DMS153 (cell line): ENCODE measurements around the gene HMGN1.
A peak's percentile ranks its signal among the peaks of the same experiment; 100 is the strongest.

ENCODE experiments used
- DNase-seq: peaks from one replicate; lab custom pipeline; 2025; lab: John Stamatoyannopoulos, UW

HMGN1 gene

DNA sequence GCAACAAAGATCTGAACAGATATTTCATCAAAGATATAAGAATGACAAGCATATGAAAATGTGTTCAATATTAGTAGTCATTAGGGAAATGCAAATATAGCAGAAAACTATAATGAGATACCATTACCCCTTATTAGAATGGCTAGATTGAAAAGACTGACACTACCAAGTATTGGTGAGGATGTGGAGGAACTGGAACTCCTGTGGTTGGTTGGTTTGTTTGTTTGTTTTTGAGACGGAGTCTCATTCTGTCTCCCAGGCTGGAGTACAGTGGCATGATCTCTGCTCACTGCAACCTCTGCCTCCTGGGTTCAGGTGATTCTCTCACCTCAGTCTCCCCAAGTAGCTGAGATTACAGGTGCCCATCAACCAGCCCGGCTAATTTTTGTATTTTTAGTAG lies 18.9 kb upstream of the HMGN1 start:
- no peak for DNase-seq

GRCh38 chr21:39366563-39366962 lies 17.7 kb upstream of the HMGN1 start:
- no peak for DNase-seq

GRCh38 chr21:39364949-39365348 lies 16.1 kb upstream of the HMGN1 start:
- no peak for DNase-seq

DNA sequence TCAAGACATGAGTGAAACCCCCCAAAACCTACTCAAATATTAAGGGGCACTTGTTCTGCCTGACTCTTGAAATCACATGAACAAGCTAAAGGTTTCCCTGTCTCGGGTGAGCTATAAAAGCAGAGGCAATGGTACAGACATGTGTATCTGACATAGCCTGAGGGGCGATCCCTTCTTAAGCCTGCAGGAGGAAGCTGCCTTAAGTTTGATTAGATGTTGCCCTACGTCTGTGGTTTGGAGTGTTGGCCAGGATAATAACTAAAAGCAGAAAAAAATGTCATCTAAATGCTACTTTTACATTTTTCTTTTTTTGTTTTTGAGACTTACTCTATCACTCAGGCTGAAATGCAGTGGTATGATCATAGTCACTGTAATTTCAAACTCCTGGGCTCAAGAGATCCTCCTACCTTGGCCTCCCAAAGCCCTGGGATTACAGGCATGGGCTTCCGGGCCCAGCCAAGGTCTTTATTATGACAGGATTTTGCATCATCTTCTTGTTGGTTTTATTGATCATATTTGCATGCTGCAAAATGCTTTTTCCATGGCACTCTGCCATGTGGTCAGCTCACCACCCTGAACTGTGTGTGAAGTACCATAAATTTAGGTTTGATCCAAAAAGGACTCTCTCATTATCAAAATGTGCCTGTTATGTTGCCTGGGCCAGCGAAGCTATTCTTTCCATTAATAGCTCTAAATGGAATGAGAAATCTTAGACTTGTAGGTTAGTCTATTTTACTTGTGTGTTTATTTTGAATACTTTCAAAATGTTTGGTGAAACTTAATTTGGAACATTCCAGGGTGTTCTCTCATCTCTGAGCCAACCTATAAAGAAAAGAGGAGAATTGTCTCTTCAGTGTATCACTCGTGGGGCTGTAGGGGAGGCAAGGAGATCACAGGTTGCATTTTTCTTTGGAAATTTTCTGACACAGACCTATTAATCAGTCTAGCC lies 15.0 kb upstream of the HMGN1 start:
- DNase-seq: no peak

DNA sequence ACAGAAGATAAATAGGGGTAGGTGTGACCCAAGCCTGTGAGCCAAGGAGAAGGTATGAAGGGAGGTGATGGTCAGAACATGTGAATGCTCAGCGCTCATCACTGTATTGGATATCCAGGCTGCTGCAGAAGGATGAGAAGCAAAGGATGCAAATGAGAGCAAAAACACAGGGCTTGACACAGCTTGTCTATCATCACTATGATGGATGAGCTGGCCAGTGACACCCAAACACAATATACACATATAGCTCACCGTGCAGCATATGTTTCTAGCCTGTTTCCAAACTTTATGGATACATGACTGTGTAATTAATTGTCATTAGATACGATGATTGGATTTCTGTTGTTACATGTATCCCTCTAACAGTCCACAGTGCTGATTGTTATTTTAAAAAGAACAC lies 13.8 kb upstream of the HMGN1 start:
- no peak for DNase-seq

GRCh38 chr21:39359382-39359781 lies 10.5 kb upstream of the HMGN1 start:
- no peak for DNase-seq

- no peak for DNase-seq
These were observed 4.4 kb upstream of the HMGN1 start for GRCh38 chr21:39353295-39353694.

- DNase-seq: no peak
These were observed 1.5 kb upstream of the HMGN1 start for GRCh38 chr21:39350094-39351005.

DNA sequence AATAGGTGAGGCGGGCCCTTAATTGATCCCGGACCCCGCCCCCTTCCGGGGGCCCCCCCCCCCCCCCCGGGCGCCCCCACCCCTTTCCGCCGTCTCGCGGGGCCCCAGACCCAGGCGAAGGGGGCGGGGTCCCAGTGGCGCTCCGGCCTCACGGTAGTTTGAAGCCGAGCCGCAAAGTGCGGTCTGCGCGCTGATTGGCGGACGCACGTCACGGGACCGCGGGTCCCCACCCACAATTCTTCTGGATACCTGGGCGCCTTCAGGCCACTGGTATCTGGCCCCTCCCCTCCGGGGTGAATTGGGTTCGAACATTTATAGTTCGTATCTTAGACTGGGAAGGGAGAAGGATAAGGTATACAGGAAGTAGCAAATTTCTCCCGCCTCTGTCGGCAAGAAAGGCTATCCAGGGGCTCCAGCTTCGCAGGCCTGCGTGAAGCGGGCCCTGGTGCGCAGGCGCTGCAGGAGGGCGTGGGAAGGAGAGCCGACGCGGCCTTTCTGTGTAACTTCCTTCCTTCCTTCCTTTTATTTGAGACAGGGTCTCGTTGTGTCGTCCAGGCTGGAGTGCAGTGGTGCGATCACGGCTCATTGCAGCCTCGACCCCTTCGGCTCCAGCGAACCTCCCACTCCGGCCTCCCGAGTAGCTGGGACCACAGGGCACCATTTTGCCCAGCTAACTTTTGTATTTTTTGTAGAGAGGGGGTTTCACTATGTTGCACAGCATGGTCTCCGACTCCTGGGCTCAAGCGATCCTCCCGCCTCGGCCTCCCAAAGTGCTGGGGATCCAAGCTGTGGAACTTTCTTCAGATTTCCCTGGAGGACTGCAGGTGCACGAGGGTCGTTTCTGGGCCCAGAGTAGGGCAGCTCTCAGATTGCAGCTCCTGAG lies 564 bp upstream of the HMGN1 start:
- DNase-seq: peak; percentile 93

- DNase-seq: no peak
These were observed 891 bp downstream of the HMGN1 start for GRCh38 chr21:39348040-39348354.

- no peak for DNase-seq
These were observed 1.4 kb downstream of the HMGN1 start for GRCh38 chr21:39347537-39347936.

GRCh38 chr21:39346671-39347331 lies 2.1 kb downstream of the HMGN1 start:
- DNase-seq: no peak

DNA sequence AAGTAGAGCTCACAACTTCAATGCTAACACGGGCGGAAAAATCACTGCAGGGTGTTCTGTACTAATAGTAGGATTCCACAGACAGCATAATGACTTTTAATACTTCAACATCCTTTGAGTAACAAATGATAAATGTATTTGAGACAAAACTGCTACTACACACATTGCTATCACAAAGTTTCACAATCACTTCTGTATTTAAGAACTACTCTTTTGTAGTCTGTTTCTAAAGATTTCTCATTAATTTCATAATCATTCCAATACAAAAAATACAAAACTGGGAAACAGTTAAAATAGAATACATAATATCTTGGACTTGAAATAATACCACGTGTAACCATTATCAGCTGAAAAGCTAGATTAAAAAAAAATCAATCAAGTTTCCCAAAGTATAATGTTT lies 2.7 kb downstream of the HMGN1 start:
- no peak for DNase-seq

- no peak for DNase-seq
These were observed 3.4 kb downstream of the HMGN1 start for GRCh38 chr21:39345440-39345839.

DNA sequence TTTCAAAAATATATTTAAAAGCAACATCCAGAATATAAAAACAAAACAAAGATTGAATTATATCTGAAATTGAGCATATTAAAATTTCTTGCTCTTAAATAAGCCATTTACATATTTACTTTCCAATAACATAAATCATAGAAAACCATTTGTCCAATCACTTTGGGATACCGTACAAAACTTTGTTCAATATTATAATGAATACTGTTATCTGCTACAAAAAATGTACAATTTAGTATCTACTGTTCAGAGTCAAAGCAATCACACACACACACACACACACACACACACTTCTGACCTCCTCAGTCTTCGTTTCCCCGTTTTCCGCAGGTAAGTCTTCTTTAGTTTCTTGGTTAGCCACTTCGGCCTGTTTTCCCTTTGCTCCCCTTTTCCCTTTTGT lies 4.0 kb downstream of the HMGN1 start:
- no peak for DNase-seq

GRCh38 chr21:39341249-39341923 lies 7.5 kb downstream of the HMGN1 start:
- DNase-seq: no peak

GRCh38 chr21:39340687-39341086 lies 8.2 kb downstream of the HMGN1 start:
- no peak for DNase-seq

GRCh38 chr21:39339231-39339630 lies 9.7 kb downstream of the HMGN1 start:
- no peak for DNase-seq

DNA sequence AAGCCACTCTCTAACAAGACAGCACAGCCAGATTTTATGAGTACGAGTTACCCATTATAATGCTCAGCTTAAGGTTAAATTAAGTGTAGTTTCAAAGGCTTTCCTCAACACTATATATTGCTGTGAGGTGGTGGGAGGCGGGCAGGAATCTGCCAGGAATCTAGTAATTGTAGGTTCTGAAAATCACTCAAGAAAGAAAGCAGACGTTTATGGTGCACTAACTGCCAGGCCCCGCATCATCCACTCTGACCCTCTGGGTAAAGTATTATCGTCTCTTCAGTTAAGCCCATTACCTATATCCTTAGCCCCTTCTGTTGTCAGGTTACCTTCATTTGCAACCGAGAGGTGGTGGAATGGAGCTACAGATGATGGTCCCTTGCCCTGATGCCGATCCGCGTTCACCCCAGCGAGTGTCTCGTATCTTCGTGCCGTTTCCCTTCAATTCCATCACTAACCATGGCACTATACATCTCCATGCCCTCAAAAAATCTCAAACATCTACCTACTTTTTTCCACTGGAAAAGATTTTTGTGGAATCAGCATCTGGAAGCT lies 12.4 kb downstream of the HMGN1 start:
- DNase-seq: no peak

GRCh38 chr21:39334611-39335010 lies 14.3 kb downstream of the HMGN1 start:
- DNase-seq: no peak

DNA sequence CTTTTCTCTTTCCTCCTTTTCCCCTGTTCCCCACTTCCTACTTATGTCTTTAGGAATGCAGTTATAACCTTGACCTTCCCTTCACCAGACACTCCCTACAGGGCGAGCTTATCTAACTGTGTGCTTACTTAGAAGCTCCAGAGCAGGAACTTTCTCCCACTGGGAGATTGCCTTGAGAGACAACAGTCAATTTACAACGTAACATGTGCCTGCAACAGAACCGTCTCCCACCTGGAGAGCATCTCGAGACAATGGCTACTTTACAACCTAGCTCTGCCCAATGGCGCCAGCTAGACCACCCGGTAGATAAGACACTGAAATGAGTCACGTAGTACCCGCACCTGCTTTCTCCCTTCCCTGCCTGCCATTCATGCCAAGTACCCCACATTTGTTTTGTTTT lies 16.7 kb downstream of the HMGN1 start:
- DNase-seq: no peak
